NCI-H510A (cell line): Measurements from ENCODE around the gene TNFRSF9.
"Not testable (repeated sequence)": the region's sequence is repeated elsewhere in the genome, so short reads cannot be mapped to it uniquely, and the experiment has no call there.

Experiments
- DNase-seq: peaks from one replicate; lab custom pipeline; 2025; lab: John Stamatoyannopoulos, UW

Gene TNFRSF9

DNA sequence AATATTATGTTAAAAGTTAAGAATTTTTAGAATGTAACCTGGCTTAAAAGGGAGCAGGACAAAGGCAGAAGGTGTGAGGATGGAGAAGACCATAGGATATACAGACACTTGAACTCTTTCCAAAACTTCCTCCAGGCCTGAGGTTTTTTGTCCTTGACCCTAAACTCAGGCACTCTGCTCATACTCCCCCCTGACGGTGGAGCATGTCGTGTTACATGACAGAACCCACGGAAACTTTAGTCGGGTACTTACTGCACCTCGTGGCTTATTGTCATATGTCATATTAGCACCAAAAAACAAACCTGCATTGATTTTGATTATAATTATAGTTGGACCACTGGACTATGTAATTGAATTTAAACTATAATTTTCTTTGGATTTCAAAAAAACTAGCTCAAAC is 20.8 kb downstream of the TNFRSF9 start:
- no peak for DNase-seq

GRCh38 chr1:7917971-7918370 is 22.7 kb downstream of the TNFRSF9 start:
- DNase-seq: not testable (repeated sequence)

GRCh38 chr1:7916501-7916830 is 24.2 kb downstream of the TNFRSF9 start:
- DNase-seq: no peak

DNA sequence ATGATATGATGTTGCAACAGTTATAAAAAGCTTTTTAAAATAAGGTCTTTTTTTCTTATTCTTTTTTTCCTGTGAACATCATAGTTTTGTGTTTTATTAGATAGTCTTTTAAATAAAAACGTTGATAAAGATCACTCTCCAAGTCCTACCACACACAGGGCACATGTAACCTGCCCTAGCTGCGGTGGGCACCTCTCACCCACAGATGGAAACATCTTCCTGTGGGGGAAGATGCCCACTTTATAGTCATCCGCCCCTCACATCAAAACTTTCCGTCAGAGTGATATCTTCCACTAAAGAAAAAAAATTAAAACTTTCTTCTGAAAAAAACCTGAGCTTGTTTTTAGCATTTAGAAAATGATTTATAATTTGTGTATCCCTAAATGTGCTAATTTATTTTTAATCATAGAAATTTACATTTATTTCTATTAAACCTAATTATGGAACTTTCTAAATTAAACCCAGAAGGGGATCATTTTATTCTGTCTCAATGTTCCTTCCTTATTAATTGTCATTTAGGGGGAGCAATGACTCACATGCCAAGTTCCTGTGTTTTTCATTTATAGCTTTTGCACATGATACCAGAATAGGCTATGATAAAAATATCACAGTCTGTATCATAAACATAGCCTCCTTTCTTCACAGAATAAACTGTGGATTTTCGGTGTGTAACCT is 24.7 kb downstream of the TNFRSF9 start:
- no peak for DNase-seq

DNA sequence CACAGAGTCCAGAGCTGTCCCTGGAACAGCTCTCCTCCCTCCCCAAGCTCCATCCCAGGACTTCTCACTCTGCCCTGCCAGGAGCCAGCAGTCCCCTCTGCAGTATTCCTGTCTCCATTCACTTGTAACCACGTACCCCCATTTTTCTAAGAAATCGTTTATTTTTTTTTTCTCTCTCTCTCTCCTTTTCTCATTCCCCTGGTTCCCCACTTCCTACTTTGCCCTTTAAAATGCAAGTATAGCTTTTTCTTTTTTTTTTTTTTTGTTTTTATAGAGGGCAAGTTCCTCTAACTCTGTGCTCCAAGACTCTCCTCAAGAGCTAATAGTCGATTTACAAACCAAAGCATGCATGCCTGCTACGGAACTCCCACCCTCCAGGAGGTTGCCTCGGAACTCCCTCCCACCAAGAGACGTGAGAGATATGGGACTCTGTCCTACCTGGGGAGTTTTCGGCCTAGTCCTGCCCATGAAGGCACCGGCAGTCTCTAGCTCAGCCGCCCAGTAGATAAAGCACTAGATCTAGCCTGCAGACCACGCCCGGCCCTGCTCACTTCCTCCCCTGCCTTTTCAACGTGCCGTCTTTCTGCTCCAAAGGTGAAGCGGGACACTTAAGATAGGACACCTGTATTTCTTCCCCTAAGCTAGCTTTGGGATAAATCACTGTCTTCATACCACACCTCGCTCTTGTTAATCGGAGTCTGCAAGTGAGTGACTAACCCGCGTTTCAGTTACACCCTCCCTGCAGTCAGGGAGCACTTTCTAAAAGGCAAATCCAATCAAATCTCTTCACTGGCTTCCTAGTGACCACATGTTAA is 27.7 kb downstream of the TNFRSF9 start:
- no peak for DNase-seq

DNA sequence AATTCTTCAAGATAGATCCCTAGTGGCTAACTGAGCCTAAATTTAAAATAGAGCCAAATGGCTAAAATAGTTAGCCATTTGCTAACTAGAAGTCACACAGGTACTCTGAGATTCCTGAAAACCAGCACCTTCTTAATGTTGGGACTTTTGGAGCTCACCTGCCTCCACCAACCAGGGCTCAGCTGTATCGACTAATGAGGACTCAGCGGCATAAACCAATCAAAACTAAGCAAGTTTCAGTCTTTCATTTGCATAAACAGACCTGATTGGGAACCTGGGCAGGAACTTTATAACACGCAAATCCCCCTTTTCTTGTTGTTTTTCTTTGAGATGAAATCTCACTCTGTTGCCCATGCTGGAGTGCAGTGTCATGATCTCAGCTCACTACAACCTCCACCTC is 28.5 kb downstream of the TNFRSF9 start:
- DNase-seq: no peak

GRCh38 chr1:7905262-7905661 is 35.4 kb downstream of the TNFRSF9 start:
- DNase-seq: no peak

DNA sequence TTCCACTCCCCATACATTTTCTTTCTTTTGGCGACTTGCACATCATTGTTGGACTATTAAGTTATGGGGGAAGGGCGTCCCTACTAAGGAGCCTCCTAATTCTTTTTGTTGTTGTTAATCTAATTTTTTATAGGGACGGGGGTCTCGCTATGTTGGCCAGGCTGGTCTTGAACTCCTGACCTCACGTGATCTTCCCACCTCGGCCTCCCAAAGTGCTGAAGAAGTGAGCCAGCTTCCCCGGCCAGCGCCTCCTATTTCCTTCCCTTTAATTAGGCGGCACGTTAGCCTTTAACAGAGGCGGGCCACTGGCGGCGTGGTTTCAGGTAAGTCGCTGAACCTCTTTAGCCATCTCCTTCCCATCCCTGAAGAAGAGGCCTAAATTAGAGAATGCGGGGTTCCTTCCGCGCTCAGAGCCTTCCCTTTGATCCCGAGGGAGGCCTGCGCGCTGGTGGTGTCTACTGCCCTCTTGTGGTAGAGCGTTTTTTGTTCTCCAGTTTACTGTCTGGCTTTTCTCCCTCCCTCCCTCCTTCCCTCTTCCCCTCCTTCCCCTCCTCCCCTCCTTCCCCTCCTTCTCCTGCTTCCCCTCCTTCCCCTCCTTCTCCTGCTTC is 38.1 kb downstream of the TNFRSF9 start:
- DNase-seq: peak; percentile 71

DNA sequence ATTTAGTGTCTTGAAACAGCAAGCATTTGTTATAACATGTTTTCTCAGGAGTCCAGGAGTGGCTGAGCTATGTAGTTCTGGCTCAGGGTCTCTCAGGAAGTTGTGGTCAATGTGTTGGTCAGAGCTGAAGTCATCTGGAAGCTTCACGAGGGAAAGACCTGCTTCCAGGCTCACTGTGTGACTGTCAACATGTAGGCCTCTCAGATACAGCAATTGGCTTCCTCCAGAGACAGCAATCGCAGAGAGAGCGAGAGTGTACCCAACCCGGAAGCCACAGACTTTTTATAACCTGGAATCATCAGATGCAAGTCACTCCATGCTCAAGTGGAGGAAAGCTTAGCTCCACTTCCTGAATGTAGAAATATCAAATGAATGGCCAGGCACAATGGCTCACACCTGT is 40.9 kb downstream of the TNFRSF9 start:
- no peak for DNase-seq

DNA sequence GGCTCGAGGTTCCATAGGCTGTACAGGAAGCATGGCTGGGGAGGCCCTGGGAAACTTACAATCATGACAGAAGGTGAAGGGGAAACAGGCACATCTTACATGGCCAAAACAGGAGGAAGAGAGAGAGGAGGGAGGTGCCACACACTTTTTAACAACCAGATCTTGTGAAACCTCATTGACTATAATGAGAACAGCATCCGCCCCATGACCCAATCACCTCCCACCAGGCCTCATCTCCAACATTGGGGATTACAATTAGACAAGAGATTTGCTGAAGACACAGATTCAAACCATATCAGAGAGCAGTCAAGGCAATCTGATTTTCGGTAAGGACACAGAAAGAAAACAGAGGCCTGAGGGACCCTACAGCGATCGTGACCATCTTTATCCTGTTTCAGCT is 41.7 kb downstream of the TNFRSF9 start:
- no peak for DNase-seq

- no peak for DNase-seq
Observed at GRCh38 chr1:7896994-7897393, 43.6 kb downstream of the TNFRSF9 start.

DNA sequence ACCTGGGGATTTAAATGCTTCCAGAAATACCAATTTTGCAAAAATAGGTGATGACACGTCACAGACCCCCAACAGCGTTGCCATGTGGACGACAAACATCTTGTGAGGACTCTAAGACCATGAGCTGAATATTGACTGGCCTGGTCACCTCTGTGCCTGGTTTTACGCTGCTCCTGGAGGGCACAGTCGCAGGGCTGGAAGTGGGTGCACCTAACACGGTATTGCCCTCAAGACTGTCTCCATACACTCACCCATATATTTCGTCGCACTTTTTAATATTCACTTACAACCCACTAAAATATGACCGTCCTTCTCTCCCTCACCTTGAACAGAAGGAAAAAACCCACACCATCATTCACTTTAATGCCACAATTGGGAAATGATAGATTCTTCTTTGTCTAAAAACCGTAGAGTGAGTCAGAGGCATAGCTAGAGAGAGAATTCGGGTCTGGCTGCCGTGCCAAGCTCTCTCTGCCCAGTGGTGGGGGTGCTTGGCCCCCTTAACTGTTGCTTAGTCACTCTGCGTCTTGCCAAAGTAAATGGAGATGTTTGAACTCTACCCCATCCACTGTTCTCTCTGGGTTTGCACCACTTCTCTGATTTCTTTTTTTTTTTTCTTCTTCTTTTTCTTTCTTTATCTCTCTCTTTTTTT is 47.0 kb downstream of the TNFRSF9 start:
- no peak for DNase-seq

GRCh38 chr1:7891804-7892203 is 48.8 kb downstream of the TNFRSF9 start:
- DNase-seq: no peak

GRCh38 chr1:7890853-7891252 is 49.8 kb downstream of the TNFRSF9 start:
- no peak for DNase-seq

DNA sequence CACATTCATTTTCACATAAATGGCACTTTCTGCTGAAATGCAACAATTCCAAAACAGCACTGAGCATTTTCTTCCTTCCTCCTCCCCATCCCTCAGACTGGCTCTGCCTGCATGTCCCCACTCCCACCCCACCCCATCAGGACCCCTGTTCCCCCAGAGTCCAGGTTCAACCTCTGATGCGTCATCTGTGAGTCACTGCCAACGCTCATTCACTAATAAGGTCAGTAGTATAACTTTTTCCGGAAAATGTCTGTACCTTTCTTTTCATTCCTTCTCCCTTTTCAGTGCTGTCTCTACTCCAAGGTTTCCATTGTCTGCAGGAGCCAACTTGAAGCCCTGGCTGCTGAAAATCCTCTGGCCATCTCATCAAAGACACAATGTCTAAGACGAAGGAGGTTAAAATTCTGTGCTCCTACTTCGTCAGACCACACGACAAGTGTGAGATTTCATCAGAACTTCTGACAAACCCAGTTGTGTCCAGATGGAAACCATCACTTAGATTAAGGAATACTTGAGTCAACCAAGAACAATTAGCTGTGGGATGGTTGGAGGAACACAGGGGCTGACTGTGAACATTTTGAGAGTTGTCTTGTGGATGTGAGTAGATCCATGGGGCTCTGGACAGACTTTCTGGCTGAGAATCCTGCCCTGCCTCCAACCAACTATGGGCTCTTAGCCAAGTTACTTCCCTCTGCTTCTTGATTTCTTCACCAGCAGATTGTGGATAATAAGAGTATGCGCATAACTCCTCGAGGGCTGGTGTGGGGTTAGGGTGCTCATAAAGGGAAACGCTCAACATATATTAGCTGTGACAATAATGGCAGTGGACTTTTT is 52.2 kb downstream of the TNFRSF9 start:
- DNase-seq: no peak

DNA sequence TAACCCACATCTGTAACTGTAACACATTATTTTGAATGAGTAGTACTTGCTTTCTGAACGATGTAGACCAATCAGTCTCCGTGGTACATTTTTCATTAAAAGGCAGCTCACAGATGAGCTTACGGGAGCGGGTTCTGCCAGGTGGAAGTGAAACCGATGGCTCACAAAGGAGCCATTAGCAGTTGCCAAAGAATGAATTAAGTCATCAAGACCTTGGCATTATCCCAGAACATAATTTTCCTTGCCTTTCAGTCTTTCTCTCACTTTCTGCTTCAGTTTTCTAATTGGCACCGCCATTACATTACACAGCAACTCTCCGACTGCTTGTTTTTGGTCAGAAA is 54.3 kb downstream of the TNFRSF9 start:
- DNase-seq: no peak

DNA sequence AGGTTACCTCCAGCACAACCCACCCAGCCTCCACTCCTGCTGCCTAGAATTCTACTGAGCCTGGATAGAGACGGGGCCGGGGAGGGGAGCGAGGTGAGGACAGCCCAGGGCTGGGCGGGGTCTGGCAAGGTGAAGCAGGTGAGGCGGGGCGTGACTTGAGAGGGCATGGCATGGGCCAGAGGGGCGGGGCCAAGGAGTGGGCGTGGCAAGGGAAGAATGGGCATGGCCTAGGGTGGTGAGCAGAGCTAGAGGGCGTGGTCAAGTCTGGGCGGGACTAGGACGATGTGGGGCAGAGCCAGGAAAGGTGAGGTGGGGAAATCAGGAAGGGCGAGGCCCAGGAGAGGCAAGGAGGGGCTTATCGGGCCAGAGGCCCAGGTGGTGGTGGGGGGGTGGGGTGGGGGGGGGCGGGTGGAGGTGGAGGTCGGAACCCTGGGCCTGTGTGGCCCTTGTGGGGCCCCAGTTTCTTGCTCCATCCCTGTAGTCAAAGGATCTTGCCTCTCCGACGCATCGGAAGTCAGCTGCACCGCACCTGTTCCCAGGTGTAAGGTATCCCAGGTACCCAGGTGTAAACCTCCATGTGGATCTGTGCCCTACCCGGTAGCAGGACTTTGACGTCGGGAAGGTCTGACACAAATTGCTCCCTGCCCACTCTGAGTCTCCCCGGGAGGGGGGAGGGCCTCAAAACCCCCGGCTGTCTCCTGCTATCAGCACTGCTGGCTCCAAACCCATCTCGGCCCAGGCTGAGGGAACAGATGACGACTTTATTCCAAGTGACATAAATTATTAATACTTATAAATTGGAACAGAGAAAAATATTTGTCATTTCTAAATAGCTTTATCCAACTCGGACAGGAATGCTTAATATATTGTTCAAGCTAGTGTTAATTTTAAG is 54.9 kb downstream of the TNFRSF9 start:
- no peak for DNase-seq

- no peak for DNase-seq
Observed at GRCh38 chr1:7884757-7885156, 55.9 kb downstream of the TNFRSF9 start.

- DNase-seq: no peak
Observed at GRCh38 chr1:7879228-7879627, 61.4 kb downstream of the TNFRSF9 start.

DNA sequence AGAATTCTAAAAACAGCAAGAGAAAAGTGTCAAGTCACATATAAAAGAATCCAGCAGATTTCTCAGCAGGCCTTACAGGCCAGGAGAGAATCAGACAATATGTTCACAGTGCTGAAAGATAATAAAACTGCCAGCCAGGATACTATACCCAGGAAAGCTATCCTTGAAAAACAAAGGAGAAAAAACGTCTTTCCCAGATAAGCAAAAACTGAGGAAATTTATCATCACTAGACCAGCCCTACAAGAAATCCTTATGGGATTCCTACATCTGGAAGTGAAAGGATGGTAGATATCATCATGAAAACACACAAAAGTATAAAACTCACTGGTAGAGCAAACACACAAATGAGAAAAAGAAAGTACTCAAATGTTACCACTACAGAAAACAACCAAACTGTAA is 62.6 kb downstream of the TNFRSF9 start:
- no peak for DNase-seq
